ENCODE data around the gene GRK6. TPM values are rescaled to one million over a fixed set of nuclear protein-coding genes. Genes with fewer than 3 reads are reported as not detected.

GRK6 gene
- total and polyA plus RNA-seq, 9 of the 15 experiments (the other 6 are each of a cell fraction or from before 2014, with no cell fraction given): 0.63 to 122 (median 44.5) TPM

GRCh38 chr5:177390363-177391300 lies 35.8 kb upstream of the GRK6 start (continued):
- TF ChIP-seq PCBP2 (IDR thresholded peaks at IDR 0.05; ENCODE audit: low read depth, low read length, poor library complexity, severe bottlenecking) (no peak), PTTG1 (tag; IDR thresholded peaks at IDR 0.05; ENCODE audit: low read depth) (no peak), ZNF830 (CRISPR knock-in tag; IDR thresholded peaks at IDR 0.05) (no peak), SMC3 (conservative IDR thresholded peaks at IDR 0.05; ENCODE audit: insufficient read depth, low read depth, low read length) (peak; percentile 90), ZNF133 (CRISPR knock-in tag; IDR thresholded peaks at IDR 0.05) (no peak), JUND (IDR thresholded peaks at IDR 0.05; ENCODE audit: borderline replicate concordance, low read depth, low read length) (0 out of 2 replicates have a peak, but pooled peaks have one; percentile 22), JUND (tag; IDR thresholded peaks at IDR 0.05; ENCODE audit: borderline replicate concordance, low read depth, low read length) (no peak), L3MBTL2 (IDR thresholded peaks at IDR 0.05) (peak; percentile 93), MAX (CRISPR knock-in tag; IDR thresholded peaks at IDR 0.05) (peak; percentile 94), ZNF263 (CRISPR knock-in tag; IDR thresholded peaks at IDR 0.05; ENCODE audit: borderline replicate concordance) (peak; percentile 32; the same call in 1 of the 2 replicates), GATA2 (CRISPR knock-in tag; IDR thresholded peaks at IDR 0.05) (peak; percentile 54; the same call in 1 of the 2 replicates), ESRRA (IDR thresholded peaks at IDR 0.05; ENCODE audit: borderline replicate concordance, low read depth) (peak; percentile 27; the same call in 1 of the 2 replicates), XRCC5 (IDR thresholded peaks at IDR 0.05; ENCODE audit: low read depth, low read length) (peak; percentile 88), FOXO4 (CRISPR knock-in tag; IDR thresholded peaks at IDR 0.05) (no peak), SMARCA4 (IDR thresholded peaks at IDR 0.05) (no peak), CSDE1 (IDR thresholded peaks at IDR 0.05) (peak in 1 of 2 experiments; percentile 57; a peak in 1 of 4 replicates), ZBTB26 (CRISPR knock-in tag; IDR thresholded peaks at IDR 0.05) (no peak), CTBP1 (IDR thresholded peaks at IDR 0.05; ENCODE audit: borderline replicate concordance) (peak; percentile 61; the same call in 1 of the 2 replicates), ATF1 (CRISPR knock-in tag; IDR thresholded peaks at IDR 0.05) (no peak), ATF1 (tag; IDR thresholded peaks at IDR 0.05) (0 out of 2 replicates have a peak, but pooled peaks have one; percentile 20), ZC3H11A (IDR thresholded peaks at IDR 0.05; ENCODE audit: low read depth, low read length) (0 out of 2 replicates have a peak, but pooled peaks have one; percentile 20)
- TF ChIP-seq, protein P1, sequence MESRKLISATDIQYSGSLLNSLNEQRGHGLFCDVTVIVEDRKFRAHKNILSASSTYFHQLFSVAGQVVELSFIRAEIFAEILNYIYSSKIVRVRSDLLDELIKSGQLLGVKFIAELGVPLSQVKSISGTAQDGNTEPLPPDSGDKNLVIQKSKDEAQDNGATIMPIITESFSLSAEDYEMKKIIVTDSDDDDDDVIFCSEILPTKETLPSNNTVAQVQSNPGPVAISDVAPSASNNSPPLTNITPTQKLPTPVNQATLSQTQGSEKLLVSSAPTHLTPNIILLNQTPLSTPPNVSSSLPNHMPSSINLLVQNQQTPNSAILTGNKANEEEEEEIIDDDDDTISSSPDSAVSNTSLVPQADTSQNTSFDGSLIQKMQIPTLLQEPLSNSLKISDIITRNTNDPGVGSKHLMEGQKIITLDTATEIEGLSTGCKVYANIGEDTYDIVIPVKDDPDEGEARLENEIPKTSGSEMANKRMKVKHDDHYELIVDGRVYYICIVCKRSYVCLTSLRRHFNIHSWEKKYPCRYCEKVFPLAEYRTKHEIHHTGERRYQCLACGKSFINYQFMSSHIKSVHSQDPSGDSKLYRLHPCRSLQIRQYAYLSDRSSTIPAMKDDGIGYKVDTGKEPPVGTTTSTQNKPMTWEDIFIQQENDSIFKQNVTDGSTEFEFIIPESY (CRISPR knock-in tag; IDR thresholded peaks at IDR 0.05): peak; percentile 32; the same call in 1 of the 2 replicates

Data from K562 (cell line).